Liver (tissue), 9 donors: ENCODE measurements around the gene KRTAP10-2. TPM values are rescaled to one million over a fixed set of nuclear protein-coding genes. Genes with fewer than 3 reads are reported as not detected.
A peak's percentile ranks its signal among the peaks of the same experiment; 100 is the strongest.
"Not testable (repeated sequence)": the region's sequence is repeated elsewhere in the genome, so short reads cannot be mapped to it uniquely, and the experiment has no call there.

Experiments used
- DNase-seq: peaks from one replicate; pipeline ENCODE4 v3.0.0-alpha.2; 2017; ENCODE audit warnings: low spot score
- H3K27ac ChIP-seq, 2 donors: one replicate each; pipeline ENCODE4 v1.7.0; 2013; ENCODE audit warnings: inconsistent platforms in 2 of 2, low read length in 2 of 2, control low read depth in 1 of 2, low read depth in 1 of 2, mild to moderate bottlenecking in 1 of 2
- H3K27me3 ChIP-seq, 4 donors: one replicate each; pipeline versions ENCODE4 v1.6.1 to v1.7.0; 2013; ENCODE audit warnings: low read length in 3 of 4, inconsistent platforms in 1 of 4, mild to moderate bottlenecking in 1 of 4, moderate library complexity in 1 of 4; ENCODE audit not compliant: control insufficient read depth in 4 of 4, insufficient read depth in 4 of 4
- H3K36me3 ChIP-seq, 4 donors: one replicate each; pipeline versions ENCODE4 v1.6.1 to v1.7.0; 2013; ENCODE audit warnings: low read length in 3 of 4, mild to moderate bottlenecking in 3 of 4, low read depth in 1 of 4, moderate library complexity in 1 of 4; ENCODE audit not compliant: control insufficient read depth in 4 of 4, insufficient read depth in 3 of 4
- H3K4me1 ChIP-seq, 4 donors: one replicate each; pipeline versions ENCODE4 v1.6.1 to v1.7.0; 2013; ENCODE audit warnings: low read length in 3 of 4, mild to moderate bottlenecking in 3 of 4, moderate library complexity in 1 of 4; ENCODE audit not compliant: control insufficient read depth in 4 of 4, insufficient read depth in 4 of 4
- H3K4me3 ChIP-seq, 3 donors: one replicate each; pipeline versions ENCODE4 v1.6.1 to v1.7.0; 2013; ENCODE audit warnings: low read length in 3 of 3, control low read depth in 1 of 3, low read depth in 1 of 3, mild to moderate bottlenecking in 1 of 3
- H3K9ac ChIP-seq, 2 donors: one replicate each; pipeline ENCODE4 v1.7.0; 2013; ENCODE audit warnings: low read length in 2 of 2, mild to moderate bottlenecking in 2 of 2, moderate library complexity in 2 of 2, control low read depth in 1 of 2, low read depth in 1 of 2
- H3K9me3 ChIP-seq, 4 donors: one replicate each; pipeline versions ENCODE4 v1.6.1 to v1.7.0; 2013; ENCODE audit warnings: low read length in 3 of 4; ENCODE audit not compliant: control insufficient read depth in 4 of 4
- CTCF ChIP-seq: fragments of 150-350 bp; IDR thresholded peaks from 2 replicates; pipeline ENCODE4 v1.5.1; 2017; ENCODE audit warnings: improper control_type of control experiment, low read depth, low read length; ENCODE audit not compliant: missing input control
- EGR1 ChIP-seq, 2 donors: IDR thresholded peaks; 2 replicates each; pipeline ENCODE4 v1.6.1; 2016 to 2018; ENCODE audit warnings: antibody characterized with exemption in 2 of 2, low read depth in 2 of 2
- FOXA1 ChIP-seq: IDR thresholded peaks from 2 replicates; pipeline ENCODE4 v1.6.1; 2016; ENCODE audit warnings: antibody characterized with exemption
- FOXA2 ChIP-seq: IDR thresholded peaks from 2 replicates; pipeline ENCODE4 v1.6.1; 2016; ENCODE audit warnings: antibody characterized with exemption
- GABPA ChIP-seq, 2 donors: IDR thresholded peaks in 1 of 2; conservative IDR thresholded peaks in 1 of 2; 2 replicates each; pipeline ENCODE4 v1.6.1; 2016; ENCODE audit warnings: antibody characterized with exemption in 2 of 2, mild to moderate bottlenecking in 1 of 2, moderate library complexity in 1 of 2
- HNF4A ChIP-seq, 2 donors: conservative IDR thresholded peaks; 2 replicates each; pipeline ENCODE4 v1.6.1; 2016; ENCODE audit warnings: antibody characterized with exemption in 2 of 2, mild to moderate bottlenecking in 2 of 2
- HNF4G ChIP-seq: IDR thresholded peaks from 2 replicates; pipeline ENCODE4 v1.6.1; 2016; ENCODE audit warnings: antibody characterized with exemption
- JUND ChIP-seq, 2 donors: IDR thresholded peaks; 2 replicates each; pipeline ENCODE4 v1.6.1; 2016; ENCODE audit warnings: antibody characterized with exemption in 2 of 2
- NR2F2 ChIP-seq: IDR thresholded peaks from 2 replicates; pipeline ENCODE4 v1.6.1; 2016; ENCODE audit warnings: antibody characterized with exemption
- RAD21 ChIP-seq, 2 donors: IDR thresholded peaks; 2 replicates each; pipeline ENCODE4 v1.6.1; 2016; ENCODE audit warnings: antibody characterized with exemption in 2 of 2, mild to moderate bottlenecking in 2 of 2
- REST ChIP-seq: IDR thresholded peaks from 2 replicates; pipeline ENCODE4 v1.6.1; 2016; ENCODE audit warnings: antibody characterized with exemption, mild to moderate bottlenecking
- RXRA ChIP-seq, 2 donors: IDR thresholded peaks; 2 replicates each; pipeline ENCODE4 v1.6.1; 2017 to 2018; ENCODE audit warnings: antibody characterized with exemption in 2 of 2, mild to moderate bottlenecking in 1 of 2
- SP1 ChIP-seq: IDR thresholded peaks from 2 replicates; pipeline ENCODE4 v1.6.1; 2018; ENCODE audit warnings: antibody characterized with exemption, mild to moderate bottlenecking
- TAF1 ChIP-seq: conservative IDR thresholded peaks from 2 replicates; pipeline ENCODE4 v1.6.1; 2016; ENCODE audit warnings: antibody characterized with exemption, mild to moderate bottlenecking
- YY1 ChIP-seq: IDR thresholded peaks from 2 replicates; pipeline ENCODE4 v1.6.1; 2016; ENCODE audit warnings: antibody characterized with exemption, mild to moderate bottlenecking
- ZBTB33 ChIP-seq: IDR thresholded peaks from 2 replicates; pipeline ENCODE4 v1.6.1; 2016; ENCODE audit warnings: antibody characterized with exemption
- WGBS: extraction: QIAGEN DNeasy Blood & Tissue Kit; methylation state at CpG from one replicate; pipeline ENCODE4 v1.1.7; 2013; 5-methylcytosine and 5-hydroxymethylcytosine counted together
- polyA plus RNA-seq, 2 donors: library from polyadenylated mRNA; stranded (reverse) in 1 of 2; unstranded in 1 of 2; fragments of 200-250 nt in 1 of 2; fragments of >200 nt in 1 of 2; fragmentation: Nextera tagmentation in 1 of 2; extraction: Ambion mirVana in 1 of 2; gene quantifications; one replicate each; pipeline versions ENCODE4 v1.2.1 to v1.2.3, GENCODE V29; 2013 to 2015
- total RNA-seq, 2 donors: library from RNA; depleted of rRNA; stranded (reverse); fragments of >200 nt; gene quantifications; one replicate each; pipeline ENCODE4 v1.2.3, GENCODE V29; 2014
- TF ChIP-seq, protein P1 (sequence below): IDR thresholded peaks from 2 replicates; pipeline ENCODE4 v1.6.1; 2016; ENCODE audit warnings: antibody characterized with exemption
- TF ChIP-seq, protein P2 (sequence below): IDR thresholded peaks from 2 replicates; pipeline ENCODE4 v1.6.1; 2016; ENCODE audit warnings: antibody characterized with exemption
- donor health status: healthy.
- donor health status: healthy.
- donor health status: healthy.
- donor health status: healthy.
- donor health status: healthy.

Gene KRTAP10-2
- total and polyA plus RNA-seq, 4 donors = not detected

DNA sequence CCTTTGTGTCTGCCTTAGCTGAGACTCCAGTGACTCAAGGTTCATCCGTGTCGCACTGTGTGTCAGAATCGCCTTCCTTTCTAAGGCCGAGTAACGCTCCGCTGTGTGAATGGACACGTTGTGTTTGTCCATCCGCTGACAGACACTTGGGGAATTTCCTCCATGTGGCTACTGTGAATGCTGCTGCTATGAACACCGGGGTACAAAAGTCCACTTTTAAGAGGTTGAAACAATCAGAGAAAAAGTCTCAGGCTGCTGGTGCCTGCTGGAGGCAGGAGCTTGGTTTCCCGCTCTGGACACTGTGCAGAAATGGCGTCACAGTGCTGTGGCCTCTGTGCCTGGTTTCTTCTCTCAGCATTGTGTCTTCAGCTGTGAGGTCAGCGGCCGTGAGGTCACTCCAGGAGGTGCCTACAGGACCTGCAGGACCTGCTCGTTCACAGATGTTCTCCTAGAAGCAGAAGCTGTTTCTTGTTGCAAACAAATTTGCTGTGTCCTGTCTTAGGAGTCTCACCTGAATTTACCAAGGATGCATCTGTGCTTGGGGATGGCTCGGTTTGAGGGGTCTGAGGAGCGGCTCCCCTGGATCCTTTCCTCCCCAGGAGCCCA, 45.5 kb downstream of the KRTAP10-2 start:
- Histone ChIP-seq H3K4me3 (no peak overlapping the region), H3K36me3 (no peaks in the 10 kb centered on the region), H3K4me1 (peaks cover 0 to 23% (median 14%) of the 10 kb centered on the region in 4 donors), H3K9ac (no peak overlapping the region), H3K27ac (no peak overlapping the region), H3K9me3 (no peaks in the 10 kb centered on the region), H3K27me3 (no peaks in the 10 kb centered on the region)
- WGBS = 64% methylated on average over 16 of the region's 16 CpGs
- peak in 1 of 2 donors; percentile 4 for TF ChIP-seq HNF4A (conservative IDR thresholded peaks at IDR 0.05)
- no peak for TF ChIP-seq HNF4G
- DNase-seq = no peak

DNA sequence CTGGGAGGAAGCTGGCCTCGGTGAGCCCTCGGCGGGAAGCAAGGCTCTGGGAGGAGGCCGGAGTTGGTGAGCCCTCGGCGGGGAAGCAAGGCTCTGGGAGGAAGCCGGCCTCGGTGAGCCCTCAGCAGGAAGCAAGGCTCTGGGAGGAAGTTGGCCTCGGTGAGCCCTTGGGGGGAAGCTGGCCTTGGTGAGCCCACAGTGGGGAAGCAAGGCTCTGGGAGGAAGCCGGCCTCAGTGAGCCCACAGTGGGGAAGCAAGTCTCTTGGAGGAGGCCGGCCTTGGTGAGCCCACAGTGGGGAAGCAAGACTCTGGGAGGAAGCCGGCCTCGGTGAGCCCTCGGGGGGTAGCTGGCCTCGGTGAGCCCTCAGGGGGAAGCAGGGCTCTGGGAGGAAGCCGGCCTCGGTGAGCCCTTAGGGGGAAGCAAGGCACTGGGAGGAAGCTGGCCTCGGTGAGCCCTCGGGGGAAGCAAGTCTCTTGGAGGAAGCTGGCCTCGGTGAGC, 47.4 kb downstream of the KRTAP10-2 start:
- Histone ChIP-seq H3K4me1 (peaks cover 0 to 9% (median 6%) of the 10 kb centered on the region in 4 donors), H3K36me3 (no peaks in the 10 kb centered on the region), H3K9ac (no peak overlapping the region), H3K4me3 (no peak overlapping the region), H3K9me3 (no peaks in the 10 kb centered on the region), H3K27ac (no peak overlapping the region), H3K27me3 (no peaks in the 10 kb centered on the region)
- 80% methylated on average over 20 of the region's 20 CpGs for WGBS
- DNase-seq = no peak
- TF ChIP-seq FOXA1 (no peak), SP1 (no peak), HNF4A (conservative IDR thresholded peaks at IDR 0.05) (no peak), REST (no peak), EGR1 (IDR thresholded peaks at IDR 0.05; ENCODE audit: low read depth in 2 of 2) (no peak), FOXA2 (no peak), NR2F2 (no peak), JUND (IDR thresholded peaks at IDR 0.05) (no peak), TAF1 (no peak), CTCF (no peak), YY1 (no peak), GABPA (IDR thresholded peaks at IDR 0.05 in 1 of 2, conservative IDR thresholded peaks at IDR 0.05 in 1 of 2) (no peak), RAD21 (IDR thresholded peaks at IDR 0.05) (no peak), RXRA (IDR thresholded peaks at IDR 0.05) (no peak), ZBTB33 (no peak)
- TF ChIP-seq, protein P1, sequence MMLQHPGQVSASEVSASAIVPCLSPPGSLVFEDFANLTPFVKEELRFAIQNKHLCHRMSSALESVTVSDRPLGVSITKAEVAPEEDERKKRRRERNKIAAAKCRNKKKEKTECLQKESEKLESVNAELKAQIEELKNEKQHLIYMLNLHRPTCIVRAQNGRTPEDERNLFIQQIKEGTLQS = no peak
- TF ChIP-seq, protein P2, sequence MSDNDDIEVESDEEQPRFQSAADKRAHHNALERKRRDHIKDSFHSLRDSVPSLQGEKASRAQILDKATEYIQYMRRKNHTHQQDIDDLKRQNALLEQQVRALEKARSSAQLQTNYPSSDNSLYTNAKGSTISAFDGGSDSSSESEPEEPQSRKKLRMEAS = no peak

GRCh38 chr21:44503006-44503889, 48.1 kb downstream of the KRTAP10-2 start:
- not testable (repeated sequence) for H3K9me3 ChIP-seq, H3K36me3 ChIP-seq
- WGBS = 89% methylated on average over 44 of the region's 44 CpGs

More at GRCh38 chr21:44503006-44503889, 48.1 kb downstream of the KRTAP10-2 start:
- H3K4me3 ChIP-seq, H3K9ac ChIP-seq, H3K4me1 ChIP-seq, H3K27me3 ChIP-seq, H3K27ac ChIP-seq, DNase-seq: not testable (repeated sequence)
